GM23338 (cell line): ENCODE measurements around the gene BAIAP2.

Source experiments
- CREB1 ChIP-seq: fragments of 250-450 bp; sonication (Bioruptor Pico); IDR thresholded peaks from 2 replicates; pipeline ENCODE4 v1.5.0; 2020; ENCODE audit warnings: low read depth, mild to moderate bottlenecking, moderate library complexity
- EZH2 ChIP-seq: fragments of 200-600 bp; sonication (generic); IDR thresholded peaks from one replicate; pipeline ENCODE4 v1.8.0; 2017; ENCODE audit warnings: antibody characterized with exemption, mild to moderate bottlenecking, low read depth; ENCODE audit not compliant: unreplicated experiment
- EZH2phosphoT487 ChIP-seq: fragments of 200-600 bp; sonication (generic); IDR thresholded peaks from one replicate; pipeline ENCODE4 v1.8.1; 2018; ENCODE audit warnings: antibody characterized with exemption; ENCODE audit not compliant: unreplicated experiment
- JUNB ChIP-seq: IDR thresholded peaks from one replicate; pipeline ENCODE4 v1.6.1; 2016; ENCODE audit warnings: antibody characterized with exemption; ENCODE audit not compliant: unreplicated experiment
- POLR2AphosphoS5 ChIP-seq: IDR thresholded peaks from 2 replicates; pipeline ENCODE4 v1.6.1; 2016; ENCODE audit warnings: antibody characterized with exemption, low read depth
- TF ChIP-seq, protein P1 (sequence below), 2 experiments: fragments of 200-600 bp in 1 of 2; sonication (generic) in 1 of 2; conservative IDR thresholded peaks; 2 replicates each; pipeline versions ENCODE4 v1.5.1 to v1.6.1; 2016 to 2017; ENCODE audit warnings: antibody characterized with exemption in 2 of 2, low read depth in 2 of 2, mild to moderate bottlenecking in 2 of 2, moderate library complexity in 1 of 2
- TF ChIP-seq, protein P2 (sequence below): IDR thresholded peaks from 2 replicates; pipeline ENCODE4 v1.6.1; 2016; ENCODE audit warnings: antibody characterized with exemption

DNA sequence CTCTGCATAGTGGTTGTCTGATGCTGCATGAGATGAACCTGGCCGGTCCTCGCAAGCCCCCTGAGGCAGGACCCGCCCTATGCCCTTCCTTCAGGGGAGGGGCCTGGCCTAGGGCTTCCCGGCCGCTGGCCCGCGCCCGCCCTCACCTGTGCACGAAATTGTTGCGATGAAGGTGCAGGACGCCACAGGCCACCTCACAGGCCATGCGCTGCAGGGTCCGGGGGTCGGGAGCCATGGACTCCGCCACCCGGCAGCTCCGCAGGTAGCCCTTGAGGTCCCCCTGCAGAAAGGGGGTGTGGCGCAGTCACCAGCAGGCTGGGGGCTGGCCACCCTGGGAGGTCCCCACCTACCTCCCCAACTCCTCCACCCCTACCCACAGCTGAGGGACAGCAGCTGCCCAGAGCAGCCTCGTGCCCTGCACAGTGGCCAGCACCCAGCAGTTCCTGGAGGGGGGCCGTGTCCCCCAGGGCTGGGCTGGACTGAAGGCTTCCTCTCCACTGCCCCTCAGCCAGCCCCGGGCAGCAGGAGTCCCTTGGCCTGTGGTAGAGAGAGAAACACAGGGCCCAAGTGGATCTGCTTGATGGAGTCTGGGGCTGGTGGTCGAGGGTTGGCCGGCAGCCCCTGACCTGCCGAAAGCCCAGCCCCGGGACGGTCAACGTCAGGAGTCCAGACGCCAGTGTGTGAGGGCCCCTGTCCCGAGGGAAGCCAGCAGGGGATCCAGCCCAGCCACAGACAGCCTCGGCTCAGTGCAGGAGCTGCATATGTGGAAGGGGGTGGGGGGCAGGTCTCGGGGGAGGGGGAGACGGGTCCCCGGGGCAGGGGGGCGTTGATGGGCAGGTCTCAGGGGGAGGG lies 91.6 kb downstream of the BAIAP2 start:
- TF ChIP-seq, protein P1, sequence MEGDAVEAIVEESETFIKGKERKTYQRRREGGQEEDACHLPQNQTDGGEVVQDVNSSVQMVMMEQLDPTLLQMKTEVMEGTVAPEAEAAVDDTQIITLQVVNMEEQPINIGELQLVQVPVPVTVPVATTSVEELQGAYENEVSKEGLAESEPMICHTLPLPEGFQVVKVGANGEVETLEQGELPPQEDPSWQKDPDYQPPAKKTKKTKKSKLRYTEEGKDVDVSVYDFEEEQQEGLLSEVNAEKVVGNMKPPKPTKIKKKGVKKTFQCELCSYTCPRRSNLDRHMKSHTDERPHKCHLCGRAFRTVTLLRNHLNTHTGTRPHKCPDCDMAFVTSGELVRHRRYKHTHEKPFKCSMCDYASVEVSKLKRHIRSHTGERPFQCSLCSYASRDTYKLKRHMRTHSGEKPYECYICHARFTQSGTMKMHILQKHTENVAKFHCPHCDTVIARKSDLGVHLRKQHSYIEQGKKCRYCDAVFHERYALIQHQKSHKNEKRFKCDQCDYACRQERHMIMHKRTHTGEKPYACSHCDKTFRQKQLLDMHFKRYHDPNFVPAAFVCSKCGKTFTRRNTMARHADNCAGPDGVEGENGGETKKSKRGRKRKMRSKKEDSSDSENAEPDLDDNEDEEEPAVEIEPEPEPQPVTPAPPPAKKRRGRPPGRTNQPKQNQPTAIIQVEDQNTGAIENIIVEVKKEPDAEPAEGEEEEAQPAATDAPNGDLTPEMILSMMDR (conservative IDR thresholded peaks at IDR 0.05; ENCODE audit: low read depth in 2 of 2) = no peak
- TF ChIP-seq, protein P2, sequence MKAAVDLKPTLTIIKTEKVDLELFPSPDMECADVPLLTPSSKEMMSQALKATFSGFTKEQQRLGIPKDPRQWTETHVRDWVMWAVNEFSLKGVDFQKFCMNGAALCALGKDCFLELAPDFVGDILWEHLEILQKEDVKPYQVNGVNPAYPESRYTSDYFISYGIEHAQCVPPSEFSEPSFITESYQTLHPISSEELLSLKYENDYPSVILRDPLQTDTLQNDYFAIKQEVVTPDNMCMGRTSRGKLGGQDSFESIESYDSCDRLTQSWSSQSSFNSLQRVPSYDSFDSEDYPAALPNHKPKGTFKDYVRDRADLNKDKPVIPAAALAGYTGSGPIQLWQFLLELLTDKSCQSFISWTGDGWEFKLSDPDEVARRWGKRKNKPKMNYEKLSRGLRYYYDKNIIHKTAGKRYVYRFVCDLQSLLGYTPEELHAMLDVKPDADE = no peak
- no peak for TF ChIP-seq POLR2AphosphoS5
- no peak for TF ChIP-seq EZH2phosphoT487
- TF ChIP-seq CREB1 (CRISPR knock-in tag) = no peak
- no peak for TF ChIP-seq EZH2
- no peak for TF ChIP-seq JUNB
